Measurements from ENCODE around the gene HMMR.
"Not testable (repeated sequence)": the region's sequence is repeated elsewhere in the genome, so short reads cannot be mapped to it uniquely, and the experiment has no call there.

HMMR gene

DNA sequence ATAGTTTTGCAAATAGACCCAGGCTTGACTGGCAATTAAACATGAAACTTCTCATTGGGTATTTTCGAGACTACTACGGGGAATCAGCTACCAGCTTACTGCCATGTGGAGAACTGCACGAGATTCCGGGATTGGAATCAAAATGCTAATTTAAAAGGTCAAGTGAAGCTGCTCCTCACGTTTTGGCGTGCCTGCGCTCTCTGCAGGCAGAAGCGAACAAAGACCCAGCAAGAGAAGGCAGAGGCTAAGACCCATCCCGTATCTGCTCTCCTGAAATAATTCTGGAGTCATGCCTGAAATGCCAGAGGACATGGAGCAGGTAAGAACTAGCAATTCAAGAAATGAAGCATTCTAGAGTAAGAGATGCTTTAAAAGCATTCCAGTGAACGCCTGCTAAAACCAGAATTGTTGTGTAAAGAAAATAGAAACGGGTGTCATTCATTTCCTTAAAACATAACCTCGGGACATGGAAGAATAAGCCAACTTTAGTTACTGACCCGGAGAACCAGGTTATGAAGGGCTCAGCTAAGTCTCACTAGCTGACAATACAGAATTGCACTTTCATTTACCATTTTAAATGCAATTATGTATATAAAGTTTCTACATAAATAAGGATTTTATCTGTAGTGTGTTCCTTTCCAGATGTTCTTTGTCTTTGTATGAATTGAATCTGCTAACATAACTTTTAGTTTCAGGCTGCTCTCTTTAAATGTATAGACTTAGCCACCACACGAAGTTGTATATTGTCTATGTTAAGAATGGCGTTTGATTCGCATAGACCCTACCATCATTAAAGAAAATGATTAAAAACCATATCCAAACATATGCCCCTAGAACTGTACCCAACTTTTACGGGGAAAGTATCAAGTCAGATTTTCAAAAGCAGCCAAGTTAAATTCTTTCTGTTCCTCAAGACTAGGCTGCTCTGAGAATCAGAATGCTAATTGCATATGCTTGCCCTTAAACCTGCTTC, 43.0 kb downstream of the HMMR start:
- peak overlapping the region; percentile 73 for H3K4me3 ChIP-seq (ENCODE audit: low read depth, low read length)
- DNase-seq (ENCODE audit: low read depth) = peak; percentile 44

- no peak for DNase-seq (ENCODE audit: low read depth)
- peak overlapping the region; percentile 73 for H3K4me3 ChIP-seq (ENCODE audit: low read depth, low read length)
These were observed 43.9 kb downstream of the HMMR start for GRCh38 chr5:163504079-163504931.

DNA sequence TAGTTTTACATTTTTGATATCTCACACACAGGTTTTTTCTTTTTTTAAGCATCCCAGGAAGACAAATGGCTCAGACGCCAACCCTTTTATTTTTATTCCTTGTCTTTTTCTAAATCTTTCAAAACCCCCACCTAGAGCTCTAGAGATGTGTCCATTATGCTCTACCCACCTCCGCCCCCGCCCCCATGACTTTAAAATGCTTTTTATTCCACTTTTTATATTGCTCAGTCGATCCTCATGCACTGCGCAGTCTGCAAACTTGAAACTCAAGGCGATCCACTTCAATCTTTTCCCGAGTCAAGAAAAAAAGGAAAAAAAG, 44.6 kb downstream of the HMMR start:
- DNase-seq (ENCODE audit: low read depth) = no peak
- peak overlapping the region; percentile 73 for H3K4me3 ChIP-seq (ENCODE audit: low read depth, low read length)

DNA sequence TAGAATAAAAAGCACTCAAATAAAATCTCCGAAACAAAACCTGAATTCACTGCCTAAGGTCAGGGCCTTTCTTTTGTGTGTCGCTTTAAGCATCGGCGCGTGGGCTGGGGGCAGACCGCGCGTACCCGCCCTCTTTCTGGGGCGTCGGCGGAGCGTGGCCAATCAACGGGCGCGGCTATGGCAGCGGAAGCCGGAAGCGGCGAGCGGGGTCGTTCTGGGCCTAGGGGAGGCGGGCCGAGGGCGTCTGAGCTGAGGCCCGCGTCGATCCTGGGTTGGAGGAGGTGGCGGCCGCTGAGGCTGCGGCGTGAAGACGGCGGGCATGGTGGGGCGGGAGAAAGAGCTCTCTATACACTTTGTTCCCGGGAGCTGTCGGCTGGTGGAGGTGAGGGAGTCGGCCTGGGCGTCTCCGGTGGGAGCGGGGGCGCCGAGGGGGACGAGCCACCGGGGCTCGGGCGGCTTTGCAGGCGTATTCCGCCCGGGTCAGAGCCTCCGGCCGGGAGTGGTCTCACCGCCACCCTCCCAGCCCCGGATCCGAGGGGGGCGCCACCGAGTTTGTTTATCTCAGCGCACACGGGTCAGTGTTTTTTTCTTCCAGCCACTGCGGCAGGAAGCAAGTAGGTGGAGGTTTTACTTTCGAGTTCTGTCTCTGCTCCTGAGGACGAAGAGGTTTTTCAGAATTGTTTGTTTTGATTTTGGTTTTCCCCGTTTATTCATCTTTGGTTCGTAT, 45.1 kb downstream of the HMMR start, which contains the start of gene MAT2B:
Gene MAT2B (plus strand): TSS at position 252 of the 727 bp plus-strand sequence. CDS start 68 bp downstream, at position 320.
- H3K4me3 ChIP-seq (ENCODE audit: low read depth, low read length) = peak within 1 kb of the TSS; percentile 73
- peak; percentile 78 for DNase-seq (ENCODE audit: low read depth)

DNA sequence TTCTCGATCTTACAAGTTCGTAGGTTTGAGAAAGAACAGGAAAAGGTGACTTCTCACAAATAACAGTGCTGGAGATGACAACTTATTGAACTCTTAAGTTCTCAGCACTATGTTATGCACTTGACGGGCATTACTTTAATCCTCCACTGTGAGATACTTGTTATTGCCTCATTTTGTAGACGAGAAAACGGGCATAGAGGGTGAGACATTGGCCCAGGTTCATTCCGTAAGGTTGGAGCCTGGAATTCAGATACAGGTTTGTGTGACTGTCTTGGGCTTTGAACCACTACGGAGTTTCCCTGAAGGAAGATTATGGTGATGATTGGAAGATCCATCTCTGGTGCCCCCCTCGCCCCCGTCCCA, 45.6 kb downstream of the HMMR start:
- no peak for DNase-seq (ENCODE audit: low read depth)
- H3K4me3 ChIP-seq (ENCODE audit: low read depth, low read length) = peak overlapping the region; percentile 73

DNA sequence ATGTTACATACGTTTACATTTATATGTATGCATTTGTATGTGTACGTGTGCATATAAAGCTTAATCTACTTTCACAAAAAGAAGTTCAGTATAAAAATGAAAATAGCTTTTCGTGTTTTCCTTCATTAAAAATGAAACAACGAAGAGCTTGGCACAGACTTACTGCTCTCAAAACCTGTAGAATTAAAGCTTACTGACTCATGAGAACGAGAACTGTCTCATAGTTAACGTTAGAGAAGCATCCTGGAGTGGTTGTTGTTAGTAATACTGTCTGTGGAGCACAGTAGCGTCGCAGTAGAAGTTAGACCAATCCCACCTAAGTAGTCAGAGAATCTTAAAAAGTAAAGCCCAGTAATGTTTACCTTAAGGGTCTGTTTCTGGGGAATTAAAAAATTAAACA, 46.3 kb downstream of the HMMR start:
- DNase-seq (ENCODE audit: low read depth) = no peak
- H3K4me3 ChIP-seq (ENCODE audit: low read depth, low read length) = peak overlapping the region; percentile 73

GRCh38 chr5:163508753-163509152, 48.3 kb downstream of the HMMR start:
- peak overlapping the region; percentile 8 for H3K4me3 ChIP-seq (ENCODE audit: low read depth, low read length)
- no peak for DNase-seq (ENCODE audit: low read depth)

GRCh38 chr5:163509291-163509951, 49.0 kb downstream of the HMMR start:
- peak; percentile 50 for DNase-seq (ENCODE audit: low read depth)
- H3K4me3 ChIP-seq (ENCODE audit: low read depth, low read length) = peak overlapping the region; percentile 8

GRCh38 chr5:163512526-163512925, 52.1 kb downstream of the HMMR start:
- H3K4me3 ChIP-seq (ENCODE audit: low read depth, low read length) = no peak overlapping the region
- DNase-seq (ENCODE audit: low read depth) = no peak

- no peak overlapping the region for H3K4me3 ChIP-seq (ENCODE audit: low read depth, low read length)
- no peak for DNase-seq (ENCODE audit: low read depth)
These were observed 64.7 kb downstream of the HMMR start for GRCh38 chr5:163525096-163525495.

- no peak for DNase-seq (ENCODE audit: low read depth)
- H3K4me3 ChIP-seq (ENCODE audit: low read depth, low read length) = no peak overlapping the region
These were observed 69.3 kb downstream of the HMMR start for GRCh38 chr5:163529698-163530097.

DNA sequence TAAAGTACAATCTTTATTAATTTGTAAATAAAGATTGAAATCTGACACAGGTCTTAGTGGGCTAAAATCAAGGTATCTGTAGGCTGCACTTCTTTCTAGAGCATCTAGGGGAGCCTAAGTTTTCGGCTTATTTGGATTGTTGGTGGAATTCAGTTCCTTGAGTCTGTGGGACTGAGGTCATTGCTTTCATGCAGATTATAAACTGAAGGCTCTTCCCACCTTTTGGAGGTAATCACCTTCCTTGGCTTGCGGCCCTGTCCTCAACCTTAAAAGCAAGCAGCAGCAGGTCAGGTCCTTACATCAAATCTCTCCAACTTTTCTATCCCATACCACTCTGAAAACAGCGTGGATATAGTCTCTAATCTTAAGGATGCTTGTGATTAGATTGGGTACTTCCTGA, 70.8 kb downstream of the HMMR start:
- no peak overlapping the region for H3K4me3 ChIP-seq (ENCODE audit: low read depth, low read length)
- DNase-seq (ENCODE audit: low read depth) = no peak

DNA sequence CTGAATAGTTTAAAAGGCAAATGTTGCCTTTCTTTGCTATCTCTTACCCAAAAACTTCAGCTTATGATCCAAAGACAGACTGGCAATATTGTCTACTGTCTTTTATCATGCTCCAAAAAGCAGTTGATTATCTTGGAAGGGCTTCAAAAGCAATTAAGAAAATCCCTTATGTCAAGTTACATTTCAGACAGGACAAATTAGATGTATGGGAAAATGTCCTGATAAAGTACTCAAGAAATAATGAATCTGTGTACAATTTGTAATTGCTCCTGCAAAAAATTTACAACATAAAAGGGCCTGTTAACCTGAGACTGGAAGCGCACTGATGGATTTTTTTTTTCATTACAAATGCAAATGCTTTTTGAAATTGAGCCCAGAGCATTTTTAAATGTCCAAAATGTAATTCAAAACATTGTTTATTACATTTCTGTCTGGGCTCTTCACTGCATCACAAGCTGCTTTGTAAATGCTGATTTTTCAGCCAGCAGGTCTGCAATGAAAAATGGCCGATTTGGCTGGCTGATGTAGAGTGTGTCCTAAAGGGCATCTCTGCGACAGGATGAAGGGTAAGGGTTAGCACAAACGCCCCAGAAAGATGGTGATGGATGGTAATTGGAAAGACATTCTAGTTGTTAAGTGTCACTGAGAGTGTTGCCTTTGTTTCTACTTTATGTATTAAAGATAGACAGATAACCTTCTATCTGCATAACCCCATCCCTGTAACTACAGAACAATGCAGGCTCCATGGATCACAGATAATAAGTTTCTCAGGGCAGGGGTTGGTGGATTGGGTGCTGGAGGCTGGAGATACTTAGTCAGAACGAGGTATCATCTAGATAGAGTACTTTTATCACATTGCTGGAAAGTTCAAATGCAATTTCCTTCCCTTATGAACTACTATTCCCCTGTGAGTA, 72.0 kb downstream of the HMMR start:
- H3K4me3 ChIP-seq (ENCODE audit: low read depth, low read length) = no peak overlapping the region
- DNase-seq (ENCODE audit: low read depth) = no peak

DNA sequence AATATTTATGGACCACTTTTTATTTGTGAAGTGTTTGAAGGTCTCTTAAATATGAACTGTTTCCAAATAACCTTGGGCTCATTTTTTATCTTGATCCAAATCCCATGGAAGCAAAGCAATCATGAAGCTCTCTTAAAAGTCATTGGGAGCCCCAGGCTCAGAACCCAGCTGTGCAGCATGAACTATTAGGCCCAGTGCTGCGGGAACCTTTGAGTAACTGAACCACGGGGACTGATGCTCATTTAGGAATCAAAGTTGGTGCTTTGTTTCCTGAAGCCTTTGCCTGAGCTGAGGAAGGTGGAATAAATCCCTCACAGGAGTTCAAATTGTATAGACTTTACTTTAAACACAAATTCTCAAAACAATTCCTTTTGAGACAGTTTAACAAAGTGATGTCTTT, 72.8 kb downstream of the HMMR start:
- no peak for DNase-seq (ENCODE audit: low read depth)
- H3K4me3 ChIP-seq (ENCODE audit: low read depth, low read length) = no peak overlapping the region

DNA sequence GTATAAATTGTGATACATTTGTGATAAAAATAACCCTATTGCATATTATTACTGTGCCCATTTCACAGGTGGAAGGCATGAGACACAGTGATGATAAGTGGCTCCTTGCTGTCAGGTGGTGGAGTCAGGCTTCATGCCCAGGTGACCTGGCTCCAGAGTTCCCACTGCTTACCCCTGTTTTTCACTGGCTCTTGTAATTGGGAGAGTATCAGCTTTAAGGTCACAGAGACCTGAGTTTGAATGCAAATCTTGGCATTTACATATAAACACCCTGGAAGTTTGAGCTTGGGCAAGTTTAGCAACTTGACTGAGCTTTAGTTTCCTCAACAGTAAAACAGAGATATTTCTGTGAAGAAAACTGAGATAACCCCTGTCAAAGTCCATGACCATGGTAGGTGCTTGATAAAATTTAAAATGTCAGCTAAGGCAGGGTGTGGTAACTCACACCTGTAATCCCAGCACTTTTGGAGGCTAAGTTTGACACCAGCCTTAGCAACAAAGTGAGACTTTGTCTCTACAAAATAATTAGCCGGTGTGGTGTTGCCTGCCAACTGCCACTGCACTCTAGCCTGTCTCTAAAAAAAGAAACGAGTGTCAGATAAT, 74.2 kb downstream of the HMMR start:
- DNase-seq (ENCODE audit: low read depth) = no peak
- no peak overlapping the region for H3K4me3 ChIP-seq (ENCODE audit: low read depth, low read length)

DNA sequence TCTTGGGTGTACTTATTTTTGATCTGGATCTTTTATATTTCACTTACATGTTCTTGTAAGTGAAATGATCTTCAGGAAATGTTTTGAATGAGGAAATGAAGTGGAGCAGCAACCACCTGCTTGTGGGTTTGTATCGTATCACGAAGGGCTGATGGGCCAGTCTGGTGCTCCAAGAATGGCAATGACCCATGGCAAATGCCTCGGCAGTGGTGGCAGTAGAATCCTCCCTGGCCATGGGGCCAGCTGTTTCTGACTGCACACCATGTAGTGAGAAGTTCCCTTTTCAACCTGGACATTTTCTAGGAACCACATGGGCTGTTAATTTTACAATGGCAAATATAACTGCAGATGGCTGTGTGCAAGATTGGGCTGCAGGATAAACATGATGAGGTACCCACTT, 74.9 kb downstream of the HMMR start:
- DNase-seq (ENCODE audit: low read depth) = no peak

GRCh38 chr5:163536442-163536841, 76.0 kb downstream of the HMMR start:
- DNase-seq (ENCODE audit: low read depth); H3K4me3 ChIP-seq (ENCODE audit: low read depth, low read length): not testable (repeated sequence)

More for the DNA sequence above, 74.9 kb downstream of the HMMR start:
- H3K4me3 ChIP-seq (ENCODE audit: low read depth, low read length) = no peak overlapping the region

- no peak for DNase-seq (ENCODE audit: low read depth)
- H3K4me3 ChIP-seq (ENCODE audit: low read depth, low read length) = no peak overlapping the region
These were observed 80.3 kb downstream of the HMMR start for GRCh38 chr5:163540696-163541095.
